HG03039 (cell line): Measurements from ENCODE around the gene MSANTD1.

Experiments used
- ATAC-seq: cut with Tn5 transposase; IDR thresholded peaks from one replicate; pipeline ENCODE4 v1.9.1; 2021; ENCODE audit warnings: mild to moderate bottlenecking, moderate library complexity; ENCODE audit not compliant: unreplicated experiment

Gene MSANTD1

DNA sequence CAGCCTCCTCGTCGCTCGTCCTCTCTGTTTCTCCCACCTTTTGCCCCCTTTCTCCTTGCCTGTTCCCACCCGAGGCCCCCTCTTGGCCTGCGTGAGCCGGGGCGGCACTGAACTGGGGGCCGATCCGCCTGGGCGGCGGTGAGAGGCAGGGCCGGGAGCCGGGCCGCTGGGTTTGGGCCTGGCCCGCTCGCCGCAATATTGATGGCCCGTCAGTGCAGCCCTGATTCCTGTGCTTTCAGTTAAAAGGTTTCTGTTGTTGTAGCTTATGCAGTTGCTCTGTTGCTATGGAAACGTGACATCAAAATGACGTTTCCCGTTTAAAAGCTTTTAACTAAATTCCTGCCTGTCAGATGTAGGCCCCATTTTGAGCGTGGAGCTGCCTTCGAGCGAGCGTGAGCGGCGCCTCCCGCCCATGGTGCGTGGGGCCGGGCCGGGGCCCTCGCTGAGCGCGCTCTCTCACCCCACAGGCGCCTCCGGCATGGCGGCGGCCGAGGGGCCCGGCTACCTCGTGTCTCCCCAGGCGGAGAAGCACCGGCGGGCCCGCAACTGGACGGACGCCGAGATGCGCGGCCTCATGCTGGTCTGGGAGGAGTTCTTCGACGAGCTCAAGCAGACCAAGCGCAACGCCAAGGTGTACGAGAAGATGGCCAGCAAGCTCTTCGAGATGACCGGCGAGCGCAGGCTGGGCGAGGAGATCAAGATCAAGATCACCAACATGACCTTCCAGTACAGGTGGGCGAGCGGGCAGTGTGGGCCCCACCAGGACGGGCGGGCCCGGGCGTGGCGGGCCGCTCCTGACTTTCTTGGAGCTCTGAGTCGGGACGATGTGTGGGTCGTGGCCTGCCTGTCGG, at the start of gene MSANTD1:
Gene MSANTD1 (plus strand): TSS at position 349 of the 851 bp plus-strand sequence. CDS start 64 bp downstream, at position 413.
- no peak for ATAC-seq

DNA sequence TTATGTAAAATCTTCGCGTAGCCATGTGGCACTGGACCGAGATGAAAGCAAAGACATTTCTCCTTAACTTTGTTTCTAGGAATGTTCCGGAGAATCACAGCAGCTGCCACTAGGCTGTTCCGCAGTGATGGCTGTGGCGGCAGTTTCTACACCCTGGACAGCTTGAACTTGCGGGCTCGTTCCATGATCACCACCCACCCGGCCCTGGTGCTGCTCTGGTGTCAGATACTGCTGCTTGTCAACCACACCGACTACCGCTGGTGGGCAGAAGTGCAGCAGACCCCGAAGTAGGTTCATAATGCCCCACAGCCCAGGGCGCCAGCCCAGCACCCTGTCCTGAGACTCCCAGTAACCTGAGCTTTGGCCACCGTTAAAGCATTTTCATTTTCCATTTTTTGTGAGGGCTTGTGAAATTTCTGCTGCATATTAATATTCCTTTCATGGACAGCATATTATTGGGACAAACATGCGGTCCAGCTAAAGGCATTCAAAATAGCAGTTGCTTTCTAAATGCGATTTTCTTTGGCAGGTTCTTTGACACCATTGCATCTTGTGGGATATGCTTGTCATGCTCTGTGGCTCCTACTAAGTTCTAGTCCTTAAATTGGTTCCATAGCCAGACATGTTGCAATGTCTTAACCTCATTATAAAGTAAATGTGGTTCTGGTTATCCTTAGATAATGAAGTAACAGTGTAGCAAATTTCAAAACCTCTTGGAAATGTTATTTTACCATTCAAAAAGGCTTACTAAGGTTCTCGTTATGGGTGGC, 49.1 kb upstream of the MSANTD1 start:
- ATAC-seq: no peak

DNA sequence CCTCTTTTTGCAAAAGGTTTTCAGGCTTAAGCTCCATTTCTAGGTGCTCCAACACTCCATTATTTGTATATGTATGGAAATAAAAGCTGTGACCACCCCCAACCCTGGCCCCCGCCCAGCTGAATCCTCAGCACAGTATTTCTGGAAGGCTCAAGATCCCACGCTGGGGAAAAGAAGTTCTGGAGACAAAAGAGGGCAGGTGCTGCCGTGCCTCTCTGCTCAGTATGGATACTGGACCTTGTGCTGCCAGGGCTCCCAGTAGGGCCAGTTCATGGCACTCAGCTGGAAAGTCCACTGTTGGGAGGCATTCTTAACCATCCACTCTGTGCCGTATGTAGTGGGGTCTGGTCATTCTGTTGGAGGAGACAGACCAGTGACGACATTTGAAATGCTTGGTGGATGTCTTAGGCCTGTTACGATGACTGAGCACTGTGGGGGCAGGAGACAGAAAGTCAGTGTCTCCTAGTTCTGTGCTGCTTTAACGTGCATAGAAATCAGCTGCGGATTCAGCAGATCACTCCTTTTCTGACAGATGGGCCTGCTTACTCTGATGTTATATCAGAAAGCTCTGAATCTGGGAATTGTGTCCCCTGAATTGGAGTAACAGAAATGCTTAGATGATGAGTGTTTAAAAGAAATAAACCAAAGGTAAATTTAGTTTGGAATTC, 48.4 kb upstream of the MSANTD1 start:
- ATAC-seq: no peak

- ATAC-seq: no peak
Measured at GRCh38 chr4:3201718-3202702, 46.9 kb upstream of the MSANTD1 start.

DNA sequence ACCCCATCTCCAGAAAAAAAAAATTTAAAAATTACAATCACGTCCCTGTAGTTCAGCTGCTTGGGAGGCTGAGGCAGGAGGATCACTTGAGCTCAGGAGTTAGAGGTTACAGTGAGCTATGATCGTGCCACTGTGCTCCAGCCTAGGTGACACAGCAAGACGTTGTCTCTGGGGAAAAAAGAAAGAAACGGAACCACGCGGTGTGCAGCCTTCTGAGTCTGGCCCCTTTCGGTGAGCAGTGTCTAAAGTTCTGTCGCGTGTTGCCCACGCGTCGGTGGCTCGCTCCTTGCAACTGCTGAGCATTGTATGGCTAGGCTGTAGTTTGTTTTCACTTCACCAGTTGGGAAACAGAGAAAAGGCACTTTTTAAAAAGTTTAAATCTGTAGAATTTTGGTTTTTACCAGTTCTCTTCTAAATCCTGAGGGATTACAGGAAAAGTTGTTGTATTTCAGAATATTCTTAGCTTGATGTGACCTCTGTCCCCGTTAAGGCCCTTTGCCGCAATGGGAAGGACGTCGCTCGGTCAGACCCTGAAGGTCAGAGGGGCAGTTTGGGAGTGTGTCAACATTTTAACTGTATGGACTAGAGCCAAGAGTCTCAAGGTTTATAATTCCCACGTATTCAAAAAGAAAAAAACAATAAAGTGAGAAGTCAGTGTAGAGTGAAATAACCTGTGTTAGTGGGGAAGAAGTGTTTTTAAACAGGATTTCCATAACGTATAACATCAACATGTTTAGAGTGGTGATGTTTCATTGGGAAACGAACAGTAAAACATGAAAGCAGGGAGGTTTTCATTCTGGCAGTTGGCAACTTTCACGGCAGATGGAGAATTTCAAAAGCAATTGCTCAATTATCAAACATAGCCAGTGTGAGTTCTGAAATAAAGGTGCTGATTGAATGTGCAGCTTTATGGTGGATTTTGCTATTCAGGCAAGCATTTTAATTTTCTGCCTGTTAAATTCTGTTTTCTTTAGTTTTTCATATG, 45.8 kb upstream of the MSANTD1 start:
- ATAC-seq: no peak

DNA sequence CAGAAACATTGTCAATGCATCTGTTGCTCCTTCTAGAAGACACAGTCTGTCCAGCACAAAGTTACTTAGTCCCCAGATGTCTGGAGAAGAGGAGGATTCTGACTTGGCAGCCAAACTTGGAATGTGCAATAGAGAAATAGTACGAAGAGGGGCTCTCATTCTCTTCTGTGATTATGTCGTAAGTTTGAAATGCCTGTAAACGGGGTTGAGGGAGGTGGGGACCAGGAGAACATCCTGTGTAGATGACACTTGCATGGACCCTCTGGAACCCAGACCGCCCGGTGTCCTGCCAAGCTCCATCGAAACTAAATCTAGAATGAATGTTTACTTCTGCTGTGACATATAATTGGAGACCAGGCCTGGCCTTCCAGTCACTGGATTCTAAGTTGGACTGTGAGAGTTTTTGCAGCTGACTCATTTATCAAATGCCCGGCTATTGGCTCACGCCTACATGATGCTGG, 45.0 kb upstream of the MSANTD1 start:
- ATAC-seq: no peak

DNA sequence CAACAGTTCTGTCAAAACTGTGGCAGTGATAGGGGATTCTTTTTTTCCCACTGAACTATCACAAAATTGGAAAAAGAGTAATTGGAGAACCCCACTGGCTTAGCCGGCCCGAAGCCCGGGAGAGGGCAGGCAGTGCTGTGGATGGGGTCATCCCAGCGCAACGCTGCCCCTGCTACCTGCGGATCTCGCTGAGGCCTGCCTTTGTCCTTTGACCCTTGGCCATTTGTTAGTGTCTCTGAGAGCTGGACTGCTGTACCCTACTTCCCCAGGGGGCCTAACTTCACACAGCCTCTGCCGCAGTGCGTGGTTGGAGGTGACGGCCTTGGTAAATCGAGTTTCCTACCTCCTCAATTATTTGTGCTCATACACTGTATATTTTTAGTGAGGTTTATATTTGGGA, 43.0 kb upstream of the MSANTD1 start:
- ATAC-seq: no peak

DNA sequence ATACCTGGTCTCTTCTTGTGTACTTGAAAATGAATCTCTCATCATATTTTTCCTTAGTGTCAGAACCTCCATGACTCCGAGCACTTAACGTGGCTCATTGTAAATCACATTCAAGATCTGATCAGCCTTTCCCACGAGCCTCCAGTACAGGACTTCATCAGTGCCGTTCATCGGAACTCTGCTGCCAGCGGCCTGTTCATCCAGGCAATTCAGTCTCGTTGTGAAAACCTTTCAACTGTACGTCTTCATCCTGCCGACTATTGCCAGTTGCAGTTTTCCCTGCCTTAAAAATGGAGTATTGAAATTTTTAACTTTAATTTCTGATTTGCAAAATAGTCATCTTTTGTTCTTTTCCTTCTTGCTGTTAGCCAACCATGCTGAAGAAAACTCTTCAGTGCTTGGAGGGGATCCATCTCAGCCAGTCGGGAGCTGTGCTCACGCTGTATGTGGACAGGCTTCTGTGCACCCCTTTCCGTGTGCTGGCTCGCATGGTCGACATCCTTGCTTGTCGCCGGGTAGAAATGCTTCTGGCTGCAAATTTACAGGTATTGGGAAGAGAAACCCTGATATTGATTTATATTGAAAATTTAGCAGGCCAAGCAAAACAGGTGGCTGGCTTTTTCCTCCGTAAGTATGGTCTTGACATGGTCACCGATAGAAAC, 42.4 kb upstream of the MSANTD1 start:
- ATAC-seq: no peak

DNA sequence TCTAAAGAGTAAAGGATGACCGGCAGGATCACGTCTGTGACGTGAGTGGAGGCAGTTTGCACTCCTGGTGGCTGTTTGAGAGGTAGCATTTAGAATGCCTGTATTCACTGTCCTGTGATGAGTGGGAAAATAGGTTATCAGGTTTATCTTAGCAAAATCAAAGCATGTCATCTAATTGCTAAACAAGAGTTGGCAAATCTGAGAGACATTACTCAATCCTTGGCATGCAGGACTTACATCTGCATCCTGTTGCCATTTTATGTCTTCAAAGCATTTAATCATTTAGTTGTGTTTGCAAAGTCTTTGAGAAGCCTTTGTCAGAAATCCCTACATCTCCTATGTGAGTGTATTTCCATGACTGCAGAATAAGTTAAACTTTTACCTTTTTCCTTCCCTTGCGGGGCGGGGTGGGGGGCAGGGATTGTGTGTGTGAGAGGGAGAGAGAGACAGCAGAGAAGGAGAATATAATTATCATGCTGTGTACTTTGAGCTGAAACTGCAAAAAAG, 41.4 kb upstream of the MSANTD1 start:
- no peak for ATAC-seq

- ATAC-seq: no peak
Measured at GRCh38 chr4:3208826-3209225, 40.1 kb upstream of the MSANTD1 start.

DNA sequence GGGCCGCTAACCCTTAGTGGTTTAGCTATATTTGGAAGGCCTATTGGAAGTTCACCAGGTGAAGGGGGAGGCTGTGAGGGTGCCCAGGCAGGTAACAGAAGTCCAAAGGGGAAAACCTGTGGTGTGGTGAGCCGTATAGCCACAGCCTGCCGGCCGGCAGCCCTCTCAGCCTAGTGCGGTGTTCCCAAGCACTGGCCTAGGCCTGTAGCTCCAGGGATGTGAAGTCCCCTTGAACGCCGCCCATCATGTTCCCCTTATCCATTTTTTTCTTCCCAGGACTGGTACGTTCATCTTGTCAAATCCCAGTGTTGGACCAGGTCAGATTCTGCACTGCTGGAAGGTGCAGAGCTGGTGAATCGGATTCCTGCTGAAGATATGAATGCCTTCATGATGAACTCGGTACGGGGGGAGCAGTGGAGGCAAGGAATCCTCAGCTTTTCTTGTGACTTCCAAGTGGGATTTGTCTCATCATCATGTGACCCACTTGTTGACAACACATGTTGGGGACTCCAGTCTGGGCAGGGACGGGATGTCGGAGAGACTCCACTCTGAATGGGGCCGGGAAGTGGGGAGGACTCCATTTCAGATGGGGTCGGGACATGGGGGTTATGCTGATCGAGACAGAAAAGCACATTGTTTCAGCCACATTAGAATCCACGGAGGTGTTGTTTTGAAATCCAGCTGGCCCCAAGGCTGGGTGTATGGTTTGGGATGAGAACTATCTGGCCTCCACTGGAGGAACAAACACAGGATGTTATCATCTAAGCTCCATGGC, 39.2 kb upstream of the MSANTD1 start:
- ATAC-seq: no peak

DNA sequence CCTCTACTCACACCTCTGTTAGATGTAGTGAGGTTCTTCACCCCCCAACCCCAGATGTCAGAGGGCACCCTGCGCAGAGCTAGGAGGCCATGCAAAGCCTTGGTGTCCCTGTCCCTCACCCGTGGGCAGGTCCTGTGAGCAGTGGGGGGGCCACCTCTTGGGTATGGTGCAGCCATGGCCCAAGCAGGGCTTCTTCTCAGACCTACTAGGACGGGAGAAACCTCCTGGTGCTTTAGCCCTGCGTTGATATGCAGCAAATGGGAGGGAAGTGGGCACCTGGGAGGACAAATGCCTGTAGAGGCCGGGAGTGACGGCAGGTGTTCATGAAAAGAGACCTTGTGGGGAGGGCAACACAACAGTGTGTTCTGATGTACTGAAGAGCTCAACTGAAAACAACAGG, 38.5 kb upstream of the MSANTD1 start:
- ATAC-seq: no peak

- ATAC-seq: no peak
Measured at GRCh38 chr4:3211866-3212265, 37.1 kb upstream of the MSANTD1 start.

GRCh38 chr4:3212391-3213105, 36.4 kb upstream of the MSANTD1 start:
- ATAC-seq: no peak

DNA sequence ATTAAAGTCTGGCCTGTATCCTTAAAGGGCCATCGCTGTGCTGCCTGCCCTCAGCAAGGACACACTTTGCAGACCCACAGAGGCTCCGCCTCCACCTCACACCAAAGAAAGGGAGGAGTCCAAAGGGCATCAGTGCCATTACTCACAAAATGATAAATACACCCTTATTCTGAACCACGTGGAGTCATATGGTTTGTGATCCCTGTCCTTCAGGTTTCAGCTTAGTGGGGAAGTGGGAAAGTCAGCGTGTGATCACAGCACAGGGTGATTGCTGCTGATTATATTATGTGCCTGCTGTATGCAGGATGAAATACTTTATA, 35.9 kb upstream of the MSANTD1 start:
- no peak for ATAC-seq

DNA sequence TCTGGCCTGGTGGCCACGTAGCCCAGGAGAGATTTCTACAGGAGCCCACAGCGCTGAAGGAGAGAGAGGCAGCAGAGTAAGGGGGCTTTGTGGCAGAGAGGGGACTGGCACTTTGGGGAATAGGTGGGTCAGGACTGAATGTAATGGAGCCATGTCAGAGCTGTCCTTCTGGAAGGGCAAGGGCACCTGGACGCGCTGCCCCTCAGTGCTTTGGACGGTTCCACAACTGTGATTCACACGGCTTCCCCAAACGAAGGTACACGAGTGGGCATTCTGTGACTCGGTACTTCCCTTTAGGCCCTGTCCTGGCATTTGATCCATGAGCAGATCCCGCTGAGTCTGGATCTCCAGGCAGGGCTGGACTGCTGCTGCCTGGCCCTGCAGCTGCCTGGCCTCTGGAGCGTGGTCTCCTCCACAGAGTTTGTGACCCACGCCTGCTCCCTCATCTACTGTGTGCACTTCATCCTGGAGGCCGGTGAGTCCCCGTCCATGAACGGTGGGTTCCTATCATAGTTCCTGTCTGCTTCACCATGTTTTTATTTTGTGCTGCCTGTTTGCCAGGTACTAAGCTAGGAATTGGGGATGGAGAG, 35.2 kb upstream of the MSANTD1 start:
- no peak for ATAC-seq

DNA sequence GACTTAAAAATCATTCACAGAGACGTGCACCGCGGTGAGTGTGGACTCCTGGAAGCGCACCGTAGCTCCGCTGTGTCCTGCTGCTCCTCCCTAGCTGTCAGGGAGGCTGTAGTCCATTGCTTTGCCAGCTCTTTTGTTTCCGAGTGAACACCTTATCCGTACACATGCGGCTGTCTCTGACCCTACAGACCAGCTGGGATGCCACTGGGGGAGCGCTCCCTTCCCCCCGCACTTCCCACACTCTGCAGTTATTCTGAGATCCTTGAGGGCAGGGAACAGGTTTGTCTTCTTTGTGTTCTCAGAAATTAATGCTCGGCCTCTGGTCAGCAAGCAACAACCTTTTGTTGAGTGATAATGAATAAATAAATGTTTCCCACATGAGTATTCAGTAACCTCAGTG, 33.7 kb upstream of the MSANTD1 start:
- no peak for ATAC-seq
